Measurements from ENCODE around the gene UGT1A5. TPM values are rescaled to one million over a fixed set of nuclear protein-coding genes. Genes with fewer than 3 reads are reported as not detected.

Gene UGT1A5
- total RNA-seq, 1 donor from 2014 or later: not detected

DNA sequence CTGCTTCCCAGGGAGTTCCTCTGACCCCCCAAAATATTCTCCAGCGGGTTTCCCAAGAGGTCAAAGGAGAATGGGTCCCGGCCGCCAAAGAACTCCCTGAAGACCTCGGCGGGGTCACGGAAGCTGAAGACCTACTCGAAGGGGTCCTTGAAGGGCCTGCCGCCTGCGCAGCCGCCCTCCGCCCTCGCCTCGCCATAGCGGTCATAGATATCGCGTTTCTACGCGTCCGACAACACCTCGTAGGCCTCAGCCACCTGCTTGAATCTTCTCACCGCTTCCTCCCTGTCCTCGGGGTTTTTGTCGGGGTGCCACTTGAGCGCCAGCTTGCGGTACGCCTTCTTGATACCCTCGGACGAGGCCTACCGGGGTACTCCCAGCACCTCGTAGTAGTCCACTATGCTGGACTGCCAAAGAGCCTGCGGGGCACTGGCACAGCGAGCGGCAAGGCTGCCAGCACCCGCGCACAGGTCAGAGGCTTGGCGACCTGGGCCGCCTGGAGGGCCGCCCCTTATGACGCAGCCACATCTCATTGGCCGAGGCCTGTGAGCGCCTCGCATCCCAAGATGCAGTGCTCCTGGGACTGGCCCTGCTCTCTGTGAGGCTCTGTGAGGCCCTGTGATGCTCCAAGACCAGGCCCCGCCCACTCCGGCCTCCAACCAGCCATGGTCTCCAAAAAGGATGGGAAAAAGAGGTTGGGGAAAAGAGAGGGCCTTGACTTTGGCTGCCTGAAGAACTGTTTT, 42.3 kb downstream of the UGT1A5 start:
- peaks cover 22% of the 10 kb centered on the region for H3K9me3 Mint-ChIP-seq
- TF ChIP-seq, protein P1, sequence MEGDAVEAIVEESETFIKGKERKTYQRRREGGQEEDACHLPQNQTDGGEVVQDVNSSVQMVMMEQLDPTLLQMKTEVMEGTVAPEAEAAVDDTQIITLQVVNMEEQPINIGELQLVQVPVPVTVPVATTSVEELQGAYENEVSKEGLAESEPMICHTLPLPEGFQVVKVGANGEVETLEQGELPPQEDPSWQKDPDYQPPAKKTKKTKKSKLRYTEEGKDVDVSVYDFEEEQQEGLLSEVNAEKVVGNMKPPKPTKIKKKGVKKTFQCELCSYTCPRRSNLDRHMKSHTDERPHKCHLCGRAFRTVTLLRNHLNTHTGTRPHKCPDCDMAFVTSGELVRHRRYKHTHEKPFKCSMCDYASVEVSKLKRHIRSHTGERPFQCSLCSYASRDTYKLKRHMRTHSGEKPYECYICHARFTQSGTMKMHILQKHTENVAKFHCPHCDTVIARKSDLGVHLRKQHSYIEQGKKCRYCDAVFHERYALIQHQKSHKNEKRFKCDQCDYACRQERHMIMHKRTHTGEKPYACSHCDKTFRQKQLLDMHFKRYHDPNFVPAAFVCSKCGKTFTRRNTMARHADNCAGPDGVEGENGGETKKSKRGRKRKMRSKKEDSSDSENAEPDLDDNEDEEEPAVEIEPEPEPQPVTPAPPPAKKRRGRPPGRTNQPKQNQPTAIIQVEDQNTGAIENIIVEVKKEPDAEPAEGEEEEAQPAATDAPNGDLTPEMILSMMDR (IDR thresholded peaks at IDR 0.05; ENCODE audit: unreplicated experiment): no peak
- H3K4me1 Mint-ChIP-seq: no peaks in the 10 kb centered on the region
- DNase-seq (ENCODE audit: low spot score in 2 of 2, unreplicated experiment in 2 of 2): no peak
- no peak overlapping the region for H3K4me3 Mint-ChIP-seq
- no peaks in the 10 kb centered on the region for H3K27me3 Mint-ChIP-seq (ENCODE audit: low read depth)
- no peak overlapping the region for H3K27ac Mint-ChIP-seq
- no peaks in the 10 kb centered on the region for H3K36me3 Mint-ChIP-seq

DNA sequence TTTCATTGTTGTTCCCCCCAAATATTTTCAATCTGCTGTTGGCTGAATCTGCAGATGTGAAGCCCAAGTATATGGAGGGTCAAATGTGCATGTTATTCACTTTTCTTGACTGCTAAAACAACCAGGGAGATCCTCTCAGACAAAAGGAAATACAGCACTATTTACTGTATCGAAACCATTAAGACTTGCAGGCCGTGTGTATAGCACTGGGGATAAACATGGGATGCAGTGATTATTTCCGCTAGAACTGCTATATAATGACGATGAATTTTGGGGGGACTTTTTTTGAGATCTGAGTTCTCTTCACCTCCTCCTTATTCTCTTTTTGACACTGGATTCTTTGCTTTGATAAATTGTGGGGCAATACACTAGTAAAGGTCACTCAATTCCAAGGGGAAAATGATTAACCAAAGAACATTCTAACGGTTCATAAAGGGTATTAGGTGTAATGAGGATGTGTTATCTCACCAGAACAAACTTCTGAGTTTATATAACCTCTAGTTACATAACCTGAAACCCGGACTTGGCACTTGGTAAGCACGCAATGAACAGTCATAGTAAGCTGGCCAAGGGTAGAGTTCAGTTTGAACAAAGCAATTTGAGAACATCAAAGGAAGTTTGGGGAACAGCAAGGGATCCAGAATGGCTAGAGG, 43.8 kb downstream of the UGT1A5 start:
- peaks cover 10% of the 10 kb centered on the region for H3K9me3 Mint-ChIP-seq
- H3K27ac Mint-ChIP-seq: no peak overlapping the region
- TF ChIP-seq, protein P1 (IDR thresholded peaks at IDR 0.05; ENCODE audit: unreplicated experiment): no peak
- no peak overlapping the region for H3K4me3 Mint-ChIP-seq
- H3K4me1 Mint-ChIP-seq: no peaks in the 10 kb centered on the region
- H3K36me3 Mint-ChIP-seq: no peaks in the 10 kb centered on the region
- H3K27me3 Mint-ChIP-seq (ENCODE audit: low read depth): peaks cover 1% of the 10 kb centered on the region
- no peak for DNase-seq (ENCODE audit: low spot score in 2 of 2, unreplicated experiment in 2 of 2)

DNA sequence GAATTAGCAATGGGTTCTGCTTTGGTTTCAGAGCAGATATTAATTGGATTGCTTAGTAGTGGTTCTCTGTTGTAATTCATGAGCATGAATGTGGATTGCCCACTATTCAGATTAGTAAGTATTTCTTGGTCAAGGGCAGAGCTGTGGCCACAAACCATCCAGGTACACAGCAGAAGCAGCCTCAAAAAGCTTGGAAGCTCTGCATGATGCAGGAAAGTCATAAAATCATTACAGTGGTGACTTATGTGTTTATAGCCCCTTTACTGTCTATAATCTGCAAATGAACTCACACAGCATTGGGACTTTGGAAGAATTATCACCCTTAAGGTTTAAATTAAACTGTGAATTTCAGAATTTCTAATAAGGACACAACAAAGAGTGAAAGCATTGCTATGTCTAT, 45.4 kb downstream of the UGT1A5 start:
- TF ChIP-seq, protein P1 (IDR thresholded peaks at IDR 0.05; ENCODE audit: unreplicated experiment): no peak
- Mint-ChIP-seq H3K27me3 (ENCODE audit: low read depth) (peaks cover 7% of the 10 kb centered on the region), H3K36me3 (no peaks in the 10 kb centered on the region), H3K9me3 (peaks cover 5% of the 10 kb centered on the region), H3K4me1 (no peaks in the 10 kb centered on the region), H3K4me3 (no peak overlapping the region), H3K27ac (no peak overlapping the region)
- no peak for DNase-seq (ENCODE audit: low spot score in 2 of 2, unreplicated experiment in 2 of 2)

GRCh38 chr2:233758849-233759248, 46.1 kb downstream of the UGT1A5 start:
- peaks cover 4% of the 10 kb centered on the region for H3K9me3 Mint-ChIP-seq
- TF ChIP-seq, protein P1 (IDR thresholded peaks at IDR 0.05; ENCODE audit: unreplicated experiment): no peak
- DNase-seq (ENCODE audit: low spot score in 2 of 2, unreplicated experiment in 2 of 2): no peak
- H3K4me1 Mint-ChIP-seq: no peaks in the 10 kb centered on the region
- H3K36me3 Mint-ChIP-seq: no peaks in the 10 kb centered on the region
- H3K27me3 Mint-ChIP-seq (ENCODE audit: low read depth): peaks cover 14% of the 10 kb centered on the region
- H3K4me3 Mint-ChIP-seq: no peak overlapping the region
- no peak overlapping the region for H3K27ac Mint-ChIP-seq

DNA sequence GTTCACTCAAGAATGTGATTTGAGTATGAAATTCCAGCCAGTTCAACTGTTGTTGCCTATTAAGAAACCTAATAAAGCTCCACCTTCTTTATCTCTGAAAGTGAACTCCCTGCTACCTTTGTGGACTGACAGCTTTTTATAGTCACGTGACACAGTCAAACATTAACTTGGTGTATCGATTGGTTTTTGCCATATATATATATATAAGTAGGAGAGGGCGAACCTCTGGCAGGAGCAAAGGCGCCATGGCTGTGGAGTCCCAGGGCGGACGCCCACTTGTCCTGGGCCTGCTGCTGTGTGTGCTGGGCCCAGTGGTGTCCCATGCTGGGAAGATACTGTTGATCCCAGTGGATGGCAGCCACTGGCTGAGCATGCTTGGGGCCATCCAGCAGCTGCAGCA, 47.3 kb downstream of the UGT1A5 start, which contains the start of gene UGT1A1:
TSS of gene UGT1A1 (plus strand) at position 228 of the 400 bp plus-strand sequence. CDS start at position 246, 18 bp downstream.
- no peak for DNase-seq (ENCODE audit: low spot score in 2 of 2, unreplicated experiment in 2 of 2)
- Mint-ChIP-seq H3K27ac (no peak within 1 kb of the TSS), H3K36me3 (no peaks in the 10 kb centered on the region), H3K4me1 (no peaks in the 10 kb centered on the region), H3K4me3 (no peak within 1 kb of the TSS), H3K27me3 (ENCODE audit: low read depth) (peaks cover 23% of the 10 kb centered on the region), H3K9me3 (no peaks in the 10 kb centered on the region)
- TF ChIP-seq, protein P1 (IDR thresholded peaks at IDR 0.05; ENCODE audit: unreplicated experiment): no peak

Measured in mesothelial cell of epicardium (in vitro differentiated cells).